GM12878 (cell line): ENCODE results near the gene KPNA1. TPM values are rescaled to one million over a fixed set of nuclear protein-coding genes. Genes with fewer than 3 reads are reported as not detected.

ENCODE experiments used
- ATAC-seq: fragments of 200-7000 bp; cut with Tn5 transposase; 3 replicates; pipeline ENCODE4 v1.9.1; 2020; ENCODE audit warnings: mild to moderate bottlenecking, moderate library complexity
- BruUV-seq: library from RNA; stranded (reverse); fragments of 400-500 nt; replicated peaks from 2 replicates; lab custom pipeline; 2021; lab: Mats Ljungman, UMichigan
- CTCF ChIA-PET: fragments of 300-600 bp; sonication (Branson Sonifier 250); formaldehyde crosslinking; extraction: SDS; loops from one replicate; lab custom pipeline; 2021; ENCODE audit warnings: inconsistent platforms; lab: Yijun Ruan, JAX
- POLR2A ChIA-PET: fragments of 350-600 bp; formaldehyde crosslinking; extraction: SDS; loops from one replicate; lab custom pipeline; 2021; ENCODE audit warnings: inconsistent platforms; lab: Charles Lee
- RAD21 ChIA-PET: fragments of 300-600 bp; sonication (Branson Sonifier 250); formaldehyde crosslinking; loops from one replicate; lab custom pipeline; 2023; ENCODE audit warnings: antibody characterized with exemption; ENCODE audit not compliant: unreplicated experiment; lab: Charles Lee
- SMC1A ChIA-PET: fragments of 300-600 bp; sonication (Branson Sonifier 250); formaldehyde crosslinking; loops from one replicate; lab custom pipeline; 2023; ENCODE audit not compliant: unreplicated experiment, uncharacterized antibody; lab: Charles Lee
- DNase-seq: peaks from one replicate; pipeline ENCODE4 v3.0.0-alpha.2; 2011; ENCODE audit warnings: low read depth, low spot score
- FAIRE-seq: peaks from 3 replicates; lab custom pipeline; 2011; peaks lifted over from hg19 to GRCh38; lab: Jason Lieb, UNC
- H2AFZ ChIP-seq: 2 replicates; pipeline ENCODE4 v1.6.0; 2011; ENCODE audit warnings: low read depth, low read length, control low read depth; ENCODE audit not compliant: control insufficient read depth
- H3K27ac ChIP-seq: 2 replicates; pipeline ENCODE4 v1.5.1; 2011; ENCODE audit warnings: control low read depth; ENCODE audit not compliant: control insufficient read depth, insufficient read depth
- H3K27me3 ChIP-seq, 2 experiments: replicated peaks in 1 of 2; 2 replicates each; pipeline versions ENCODE4 v1.6.0 to v1.6.1; 2011; ENCODE audit warnings: low read length in 1 of 2; ENCODE audit not compliant: control insufficient read depth in 2 of 2, insufficient read depth in 2 of 2
- H3K36me3 ChIP-seq, 2 experiments: 2 replicates each; pipeline ENCODE4 v1.5.1; 2011; ENCODE audit warnings: low read length in 1 of 2; ENCODE audit not compliant: control insufficient read depth in 2 of 2, insufficient read depth in 2 of 2
- H3K4me1 ChIP-seq: 2 replicates; pipeline ENCODE4 v1.6.1; 2011; ENCODE audit warnings: mild to moderate bottlenecking, low read length, moderate library complexity, mixed read lengths; ENCODE audit not compliant: control insufficient read depth, insufficient read depth
- H3K4me2 ChIP-seq: 2 replicates; pipeline ENCODE4 v1.6.0; 2011; ENCODE audit warnings: control low read depth; ENCODE audit not compliant: control insufficient read depth, insufficient read depth
- H3K4me3 ChIP-seq: fragments of 200-600 bp; sonication (generic); 2 replicates; pipeline ENCODE4 v1.5.1; 2016
- H3K79me2 ChIP-seq: 2 replicates; pipeline ENCODE4 v1.6.0; 2011; ENCODE audit warnings: low read length; ENCODE audit not compliant: control insufficient read depth, insufficient read depth
- H3K9ac ChIP-seq: 2 replicates; pipeline ENCODE4 v1.8.0; 2011; ENCODE audit warnings: low read length, control low read depth, mixed read lengths; ENCODE audit not compliant: control insufficient read depth, insufficient read depth
- H3K9me3 ChIP-seq: replicated peaks from 3 replicates; pipeline ENCODE4 v1.5.1; 2011; ENCODE audit warnings: mild to moderate bottlenecking, low read length; ENCODE audit not compliant: control insufficient read depth, insufficient read depth
- H4K20me1 ChIP-seq: 2 replicates; pipeline ENCODE4 v1.6.0; 2011; ENCODE audit not compliant: control insufficient read depth, insufficient read depth
- BRCA1 ChIP-seq: IDR thresholded peaks from 2 replicates; pipeline ENCODE4 v1.6.1; 2011; ENCODE audit warnings: low read depth, low read length, improper control_type of control experiment
- EED ChIP-seq: sonication (generic); IDR thresholded peaks from 2 replicates; pipeline ENCODE4 v1.6.1; 2016; ENCODE audit warnings: antibody characterized with exemption, low read depth
- NRF1 ChIP-seq: conservative IDR thresholded peaks from 2 replicates; pipeline ENCODE4 v1.6.1; 2011; ENCODE audit warnings: mild to moderate bottlenecking, low read depth, low read length, improper control_type of control experiment
- PAX8 ChIP-seq: fragments of 450-650 bp; IDR thresholded peaks from 2 replicates; pipeline ENCODE4 v1.6.1; 2017; ENCODE audit warnings: mild to moderate bottlenecking, moderate library complexity
- SREBF1 ChIP-seq: IDR thresholded peaks from 2 replicates; pipeline ENCODE4 v1.6.1; 2012; ENCODE audit warnings: mild to moderate bottlenecking, low read length
- WGBS: methylation state at CpG from one replicate; pipeline ENCODE4 v1.1.6; 2016; ENCODE audit warnings: low lambda C conversion rate; ENCODE audit not compliant: insufficient replicate concordance, insufficient coverage; ENCODE audit errors: missing lambda C conversion rate; 5-methylcytosine and 5-hydroxymethylcytosine counted together
- in situ Hi-C: fragments of 300-500 bp; cut with MboI; formaldehyde crosslinking; loops from 9 replicates; pipeline ENCODE4 v1.14.3; 2018; ENCODE audit warnings: mixed read lengths
- intact Hi-C: fragments of 100-400 bp; cut with micrococcal nuclease; formaldehyde crosslinking; loops from one replicate; pipeline ENCODE4 v1.14.2; 2022; ENCODE audit not compliant: unreplicated experiment
- polyA plus RNA-seq, 11 experiments: library from polyadenylated mRNA; depleted of rRNA in 4 of 11; unstranded in 6 of 11; stranded (reverse) in 5 of 11; fragments of >200 nt; fragmentation: Nextera tagmentation in 4 of 11; fragmentation: Illumina TruSeq in 1 of 11; extraction: Ambion mirVana in 4 of 11; extraction: Trizol in 1 of 11; gene quantifications; 1 replicate in 1 of 11; 2 replicates in 10 of 11; pipeline versions ENCODE4 v1.2.1 to v1.2.3, GENCODE V29; 2011 to 2016; ENCODE audit warnings: inconsistent platforms in 2 of 11, missing spikeins in 2 of 11, low read depth in 1 of 11
- total RNA-seq, 4 experiments: library from RNA; depleted of rRNA in 3 of 4; stranded (reverse); fragments of >200 nt in 3 of 4; fragmentation: Illumina TruSeq in 1 of 4; extraction: Trizol in 1 of 4; gene quantifications; 2 replicates each; pipeline versions ENCODE4 v1.2.1 to v1.2.3, GENCODE V29; 2013 to 2021
- TF ChIP-seq, protein P1 (sequence below): IDR thresholded peaks from 2 replicates; pipeline ENCODE4 v1.6.1; 2011; ENCODE audit warnings: borderline replicate concordance, low read depth, mild to moderate bottlenecking, moderate library complexity, mixed read lengths, low read length; ENCODE audit not compliant: insufficient read depth; ENCODE audit errors: extremely low read length
- TF ChIP-seq, protein P2 (sequence below): fragments of 450-650 bp; IDR thresholded peaks from 2 replicates; pipeline ENCODE4 v1.6.1; 2017; ENCODE audit warnings: antibody characterized with exemption, mild to moderate bottlenecking, moderate library complexity

Gene KPNA1
- total and polyA plus RNA-seq, 10 of the 15 experiments (the other 5 are each of a cell fraction or from before 2014, with no cell fraction given), result 8.5 to 52.7 (median 41.0) TPM

DNA sequence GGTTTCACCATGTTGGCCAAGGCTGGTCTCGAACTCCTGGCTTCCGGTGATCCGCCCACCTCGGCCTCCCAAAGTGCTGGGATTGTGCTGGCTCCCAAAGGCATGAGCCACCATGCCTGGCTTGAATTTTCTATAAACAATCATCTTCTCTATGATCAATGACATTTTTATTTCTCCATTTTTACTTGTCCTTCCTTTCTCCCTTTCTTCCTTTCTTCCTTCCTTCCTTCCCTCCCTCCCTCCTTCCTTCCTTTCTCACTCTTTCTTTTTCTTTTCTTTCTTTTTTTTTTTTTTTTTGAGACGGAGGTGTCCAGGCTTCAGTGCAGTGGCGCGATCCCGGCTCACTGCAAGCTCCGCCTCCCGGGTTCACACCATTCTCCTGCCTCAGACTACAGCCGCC is 8.6 kb upstream of the KPNA1 start:
- no peak for FAIRE-seq
- no peaks in the 10 kb centered on the region for H3K79me2 ChIP-seq
- POLR2A ChIA-PET, result interaction anchor here (0.6 to 0.7 kb wide), 2 partner anchors 45 to 133 kb away, joined by 5 to 8 read pairs; no protein-coding TSS in a partner anchor
- no peak for ATAC-seq
- H4K20me1 ChIP-seq, result no peaks in the 10 kb centered on the region
- no peaks in the 10 kb centered on the region for H3K9me3 ChIP-seq
- H3K27me3 ChIP-seq, result no peaks in the 10 kb centered on the region
- SMC1A ChIA-PET, result no interaction called here
- H3K4me3 ChIP-seq, result no peak overlapping the region
- BruUV-seq, result no TSS peak
- intact Hi-C loops (no loop called here), in situ Hi-C loops (no loop called here)
- H3K4me2 ChIP-seq, result no peak overlapping the region
- no peak for TF ChIP-seq NRF1
- TF ChIP-seq, protein P1, sequence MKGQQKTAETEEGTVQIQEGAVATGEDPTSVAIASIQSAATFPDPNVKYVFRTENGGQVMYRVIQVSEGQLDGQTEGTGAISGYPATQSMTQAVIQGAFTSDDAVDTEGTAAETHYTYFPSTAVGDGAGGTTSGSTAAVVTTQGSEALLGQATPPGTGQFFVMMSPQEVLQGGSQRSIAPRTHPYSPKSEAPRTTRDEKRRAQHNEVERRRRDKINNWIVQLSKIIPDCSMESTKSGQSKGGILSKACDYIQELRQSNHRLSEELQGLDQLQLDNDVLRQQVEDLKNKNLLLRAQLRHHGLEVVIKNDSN, result no peak
- no peak for TF ChIP-seq SREBF1
- no peak for TF ChIP-seq EED
- TF ChIP-seq PAX8, result no peak
- no peak for TF ChIP-seq BRCA1
- TF ChIP-seq, protein P2, sequence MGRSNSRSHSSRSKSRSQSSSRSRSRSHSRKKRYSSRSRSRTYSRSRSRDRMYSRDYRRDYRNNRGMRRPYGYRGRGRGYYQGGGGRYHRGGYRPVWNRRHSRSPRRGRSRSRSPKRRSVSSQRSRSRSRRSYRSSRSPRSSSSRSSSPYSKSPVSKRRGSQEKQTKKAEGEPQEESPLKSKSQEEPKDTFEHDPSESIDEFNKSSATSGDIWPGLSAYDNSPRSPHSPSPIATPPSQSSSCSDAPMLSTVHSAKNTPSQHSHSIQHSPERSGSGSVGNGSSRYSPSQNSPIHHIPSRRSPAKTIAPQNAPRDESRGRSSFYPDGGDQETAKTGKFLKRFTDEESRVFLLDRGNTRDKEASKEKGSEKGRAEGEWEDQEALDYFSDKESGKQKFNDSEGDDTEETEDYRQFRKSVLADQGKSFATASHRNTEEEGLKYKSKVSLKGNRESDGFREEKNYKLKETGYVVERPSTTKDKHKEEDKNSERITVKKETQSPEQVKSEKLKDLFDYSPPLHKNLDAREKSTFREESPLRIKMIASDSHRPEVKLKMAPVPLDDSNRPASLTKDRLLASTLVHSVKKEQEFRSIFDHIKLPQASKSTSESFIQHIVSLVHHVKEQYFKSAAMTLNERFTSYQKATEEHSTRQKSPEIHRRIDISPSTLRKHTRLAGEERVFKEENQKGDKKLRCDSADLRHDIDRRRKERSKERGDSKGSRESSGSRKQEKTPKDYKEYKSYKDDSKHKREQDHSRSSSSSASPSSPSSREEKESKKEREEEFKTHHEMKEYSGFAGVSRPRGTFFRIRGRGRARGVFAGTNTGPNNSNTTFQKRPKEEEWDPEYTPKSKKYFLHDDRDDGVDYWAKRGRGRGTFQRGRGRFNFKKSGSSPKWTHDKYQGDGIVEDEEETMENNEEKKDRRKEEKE, result no peak
- H3K36me3 ChIP-seq, result 0 out of 4 replicates have a peak, but pooled peaks cover 0 to 2% of the 10 kb centered on the region in 2 experiments
- H3K4me1 ChIP-seq, result no peaks in the 10 kb centered on the region
- RAD21 ChIA-PET, result interaction anchor here (0.6 kb wide), 1 partner anchor 343 kb away, joined by 3 read pairs; no protein-coding TSS in a partner anchor
- CTCF ChIA-PET, result interaction anchor here (1.0 kb wide), 1 partner anchor 296 kb away, joined by 3 read pairs; no protein-coding TSS in a partner anchor
- DNase-seq, result no peak
- WGBS, result 96% methylated on average over 10 of the region's 11 CpGs
- H2AFZ ChIP-seq, result no peak overlapping the region
- no peak overlapping the region for H3K9ac ChIP-seq
- no peak overlapping the region for H3K27ac ChIP-seq
